Esophagus (tissue), 2 donors: ENCODE results near the gene LRRC59. TPM values are rescaled to one million over a fixed set of nuclear protein-coding genes. Genes with fewer than 3 reads are reported as not detected.

Source experiments
- H3K27ac ChIP-seq, 2 donors: one replicate each; pipeline ENCODE4 v1.5.1; 2013; ENCODE audit warnings: low read depth in 2 of 2, mild to moderate bottlenecking in 2 of 2, inconsistent platforms in 1 of 2, low read length in 1 of 2, moderate library complexity in 1 of 2
- H3K27me3 ChIP-seq, 2 donors: one replicate each; pipeline ENCODE4 v1.6.1; 2013; ENCODE audit warnings: low read length in 2 of 2, control low read depth in 1 of 2, mild to moderate bottlenecking in 1 of 2; ENCODE audit not compliant: insufficient read depth in 2 of 2, control insufficient read depth in 1 of 2
- H3K36me3 ChIP-seq, 2 donors: one replicate each; pipeline ENCODE4 v1.6.1; 2013; ENCODE audit warnings: low read length in 1 of 2; ENCODE audit not compliant: control insufficient read depth in 2 of 2, insufficient read depth in 2 of 2
- H3K4me1 ChIP-seq, 2 donors: one replicate each; pipeline ENCODE4 v1.6.1; 2013; ENCODE audit warnings: low read length in 1 of 2; ENCODE audit not compliant: control insufficient read depth in 2 of 2, insufficient read depth in 2 of 2
- H3K4me3 ChIP-seq, 2 donors: one replicate each; pipeline ENCODE4 v1.5.1; 2013; ENCODE audit warnings: low read length in 2 of 2, mild to moderate bottlenecking in 2 of 2, low read depth in 1 of 2, moderate library complexity in 1 of 2
- H3K9me3 ChIP-seq, 2 donors: one replicate each; pipeline ENCODE4 v1.6.1; 2013; ENCODE audit warnings: mild to moderate bottlenecking in 2 of 2, low read depth in 1 of 2, low read length in 1 of 2, moderate library complexity in 1 of 2; ENCODE audit not compliant: control insufficient read depth in 2 of 2, insufficient read depth in 1 of 2
- WGBS, 2 donors: extraction: QIAGEN DNeasy Blood & Tissue Kit; methylation state at CpG; one replicate each; pipeline ENCODE4 v1.1.7; 2013; 5-methylcytosine and 5-hydroxymethylcytosine counted together
- polyA plus RNA-seq, 2 donors: library from polyadenylated mRNA; stranded (reverse); fragments of 200-250 nt; gene quantifications; one replicate each; pipeline ENCODE4 v1.2.3, GENCODE V29; 2013
- donor health status: healthy with polysubstance abuse.
- donor health status: Bipolar disorder and iron deficiency.

LRRC59 gene
- polyA plus RNA-seq, 2 donors: 18.7 to 52.1 TPM

DNA sequence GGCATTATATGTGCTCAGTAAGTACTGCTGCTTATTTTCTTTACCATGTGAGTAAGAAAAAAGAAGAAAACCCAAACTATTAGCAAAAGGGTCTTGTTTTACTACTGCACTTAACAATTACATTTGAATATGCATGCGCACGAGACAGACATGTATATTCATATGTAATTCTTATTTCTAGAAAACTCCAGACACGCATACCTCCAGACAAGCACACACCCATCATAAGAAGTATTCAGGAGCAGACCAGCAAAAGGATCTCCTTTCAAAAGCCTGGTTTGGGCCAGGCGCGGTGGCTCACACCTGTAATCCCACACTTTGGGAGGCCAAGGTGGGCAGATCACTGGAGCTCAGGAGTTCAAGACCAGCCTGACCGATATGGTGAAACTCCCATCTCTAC is 7.8 kb downstream of the LRRC59 start:
- Histone ChIP-seq H3K9me3 (no peaks in the 10 kb centered on the region), H3K27me3 (no peaks in the 10 kb centered on the region), H3K27ac (no peak overlapping the region), H3K4me3 (no peak overlapping the region), H3K36me3 (peaks cover 30 to 62% of the 10 kb centered on the region in 2 donors), H3K4me1 (no peaks in the 10 kb centered on the region)
- 98 to 99% methylated on average over 6 of the region's 6 CpGs for WGBS, 2 donors

DNA sequence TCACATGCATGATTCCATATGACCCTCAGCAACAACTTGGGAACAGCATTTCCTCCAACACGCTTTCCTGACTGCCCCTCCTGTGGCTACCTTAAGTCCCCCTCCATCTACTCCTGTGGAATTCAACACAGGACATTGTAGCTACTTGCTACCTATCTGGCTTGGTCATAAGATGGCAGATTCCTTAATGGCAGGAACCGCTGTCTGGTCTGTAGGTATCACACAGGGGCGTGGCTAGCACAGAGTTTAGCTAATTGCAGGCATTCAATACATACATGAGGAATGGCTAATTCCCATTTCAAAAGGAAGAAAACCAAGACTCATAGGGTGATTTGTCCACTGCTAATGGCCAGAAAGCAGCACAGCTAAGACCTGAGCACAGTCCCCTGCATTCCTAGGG is 8.6 kb downstream of the LRRC59 start:
- H3K9me3 ChIP-seq: no peaks in the 10 kb centered on the region
- H3K27ac ChIP-seq: no peak overlapping the region
- no peaks in the 10 kb centered on the region for H3K27me3 ChIP-seq
- H3K36me3 ChIP-seq: peaks cover 28 to 57% of the 10 kb centered on the region in 2 donors
- H3K4me1 ChIP-seq: no peaks in the 10 kb centered on the region
- no peak overlapping the region for H3K4me3 ChIP-seq
- 94 to 97% methylated on average over 3 of the region's 3 CpGs for WGBS, 2 donors

DNA sequence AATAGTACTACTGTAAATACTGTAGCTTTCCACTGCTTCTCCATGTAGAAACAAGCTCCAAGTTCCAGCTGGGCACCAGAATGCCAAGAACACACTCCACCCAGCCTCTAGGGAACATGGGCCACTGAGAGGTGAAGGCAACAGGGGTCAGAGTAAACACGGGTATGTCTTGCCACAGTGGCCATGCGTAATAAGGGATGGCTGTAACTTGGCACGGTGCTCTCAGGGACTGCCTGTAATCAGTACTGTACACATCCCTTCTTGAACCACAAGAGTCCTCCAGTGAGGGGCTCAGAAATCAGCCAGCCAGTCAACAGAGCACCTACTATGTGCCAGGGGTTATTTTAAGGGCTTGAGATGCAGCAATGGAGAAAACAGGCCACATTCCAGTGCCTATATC is 10.8 kb downstream of the LRRC59 start:
- Histone ChIP-seq H3K27ac (no peak overlapping the region), H3K36me3 (peaks cover 16 to 47% of the 10 kb centered on the region in 2 donors), H3K9me3 (no peaks in the 10 kb centered on the region), H3K4me3 (no peak overlapping the region), H3K4me1 (no peaks in the 10 kb centered on the region), H3K27me3 (no peaks in the 10 kb centered on the region)
- WGBS, 2 donors: 68 to 71% methylated on average over 3 of the region's 3 CpGs

DNA sequence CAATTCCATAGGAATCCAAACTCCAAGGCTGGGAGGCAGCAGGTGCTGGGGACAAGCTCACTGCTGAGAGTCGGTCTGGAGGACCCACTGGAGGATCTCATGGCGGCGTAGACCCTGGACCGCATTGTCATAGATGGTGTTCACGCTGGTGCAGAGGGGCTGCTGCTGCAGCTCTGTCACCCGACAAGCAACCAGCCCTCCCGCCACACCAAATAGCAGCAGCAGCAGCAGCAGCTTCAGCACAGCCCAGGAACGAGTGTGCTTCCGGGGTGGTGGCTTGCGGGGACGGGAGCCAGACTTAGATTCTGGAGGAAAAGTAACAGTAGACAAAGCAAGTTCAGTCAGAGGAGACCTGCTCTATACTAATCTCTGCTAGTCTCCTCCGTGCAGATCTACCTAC is 14.4 kb downstream of the LRRC59 start:
- Histone ChIP-seq H3K27me3 (no peaks in the 10 kb centered on the region), H3K27ac (no peak overlapping the region), H3K9me3 (no peaks in the 10 kb centered on the region), H3K36me3 (peaks cover 11 to 35% of the 10 kb centered on the region in 2 donors), H3K4me3 (no peak overlapping the region), H3K4me1 (no peaks in the 10 kb centered on the region)
- 89 to 94% methylated on average over 12 of the region's 12 CpGs for WGBS, 2 donors

DNA sequence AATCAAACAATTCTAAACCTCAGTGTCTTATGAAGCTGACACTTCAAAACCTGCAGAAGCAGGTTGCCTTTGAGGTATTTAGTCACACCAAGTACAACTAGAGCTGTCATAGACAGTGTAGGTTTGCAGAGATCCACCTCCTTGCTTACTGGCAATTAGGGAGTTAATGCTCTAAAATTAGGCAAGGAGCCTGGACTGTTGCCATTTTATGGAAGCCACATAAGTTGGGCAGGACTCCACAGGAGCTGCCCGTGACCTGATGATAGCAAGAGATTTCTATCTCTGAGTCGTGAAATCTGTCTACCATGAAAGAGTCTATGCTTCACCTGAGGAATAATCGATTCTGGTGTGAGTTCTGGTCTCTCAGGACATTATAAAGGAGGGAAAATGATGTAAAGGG is 15.4 kb downstream of the LRRC59 start:
- Histone ChIP-seq H3K4me1 (no peaks in the 10 kb centered on the region), H3K36me3 (peaks cover 8 to 29% of the 10 kb centered on the region in 2 donors), H3K27me3 (no peaks in the 10 kb centered on the region), H3K27ac (no peak overlapping the region), H3K9me3 (no peaks in the 10 kb centered on the region), H3K4me3 (no peak overlapping the region)
- 48 to 49% methylated on average over 3 of the region's 3 CpGs for WGBS, 2 donors

DNA sequence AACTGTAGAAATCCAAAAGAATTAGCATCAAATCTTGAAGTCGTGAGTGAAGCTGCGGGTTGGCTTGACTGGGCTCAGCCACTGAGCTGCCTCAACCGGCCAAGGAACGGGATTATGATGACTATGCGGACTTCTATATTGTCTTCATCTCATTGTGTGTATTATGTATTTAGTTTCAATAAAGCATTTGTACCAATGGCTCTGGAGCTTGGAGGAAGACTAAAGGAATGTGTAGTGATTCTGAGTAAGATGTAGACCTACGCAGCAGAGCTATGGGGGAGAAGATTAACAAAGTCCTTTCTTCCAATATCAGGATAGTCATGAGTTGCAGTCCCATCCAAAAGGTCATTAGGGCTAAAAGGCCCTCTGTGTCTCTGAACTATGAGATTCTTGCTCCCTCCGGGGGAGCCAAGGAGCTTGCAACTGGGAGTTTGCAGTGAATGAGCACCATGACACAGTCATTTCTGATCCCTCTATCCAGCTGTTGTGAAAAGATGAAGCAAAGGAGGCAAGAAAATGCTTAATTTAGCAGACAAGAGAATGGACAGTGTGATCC is 16.0 kb downstream of the LRRC59 start:
- no peak overlapping the region for H3K4me3 ChIP-seq
- H3K9me3 ChIP-seq: no peaks in the 10 kb centered on the region
- WGBS, 2 donors: 88 to 89% methylated on average over 7 of the region's 7 CpGs
- H3K27me3 ChIP-seq: no peaks in the 10 kb centered on the region
- no peak overlapping the region for H3K27ac ChIP-seq
- no peaks in the 10 kb centered on the region for H3K4me1 ChIP-seq
- H3K36me3 ChIP-seq: peaks cover 8 to 24% of the 10 kb centered on the region in 2 donors

DNA sequence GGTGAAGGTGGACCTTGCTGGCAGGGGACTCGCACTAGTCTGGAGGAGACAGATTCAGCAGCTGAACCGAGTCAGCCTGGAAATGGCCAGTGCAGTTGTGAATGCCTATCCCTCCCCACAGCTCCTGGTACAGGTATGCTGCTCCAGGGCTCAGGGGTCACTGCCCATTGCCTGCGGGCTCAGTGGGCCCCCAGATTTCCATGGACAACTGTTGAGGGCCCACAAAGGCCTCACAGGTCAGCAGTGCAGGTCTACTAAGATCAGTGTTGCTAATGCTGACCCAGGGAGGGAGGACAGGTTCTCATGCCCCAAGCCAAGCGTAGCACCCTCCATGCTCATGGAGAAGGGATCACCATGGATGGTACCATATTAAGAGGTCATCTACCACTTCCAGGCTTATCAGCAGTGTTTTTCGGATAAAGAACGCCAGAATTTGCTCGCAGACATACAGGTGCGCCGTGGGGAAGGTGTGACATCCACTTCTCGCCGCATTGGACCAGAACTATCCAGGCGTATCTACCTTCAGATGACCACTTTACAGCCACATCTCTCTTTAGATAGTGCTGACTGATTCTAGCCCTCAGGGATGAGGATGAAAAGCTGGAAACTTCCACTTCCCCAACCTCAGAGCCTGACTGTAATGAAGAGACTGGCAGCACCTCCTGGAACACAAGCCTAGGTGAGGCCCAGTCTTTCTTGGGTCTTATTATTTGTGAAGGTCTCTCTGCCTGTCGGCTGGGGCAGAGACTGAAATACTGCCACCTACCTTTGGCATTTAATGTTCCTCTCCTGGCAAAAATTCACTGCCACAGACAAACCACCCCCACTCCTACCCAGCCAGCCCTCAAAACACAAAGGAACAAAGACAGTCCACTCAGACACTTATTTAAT is 16.7 kb downstream of the LRRC59 start:
- Histone ChIP-seq H3K4me3 (no peak overlapping the region), H3K27me3 (no peaks in the 10 kb centered on the region), H3K4me1 (no peaks in the 10 kb centered on the region), H3K27ac (no peak overlapping the region), H3K9me3 (no peaks in the 10 kb centered on the region), H3K36me3 (peaks cover 8 to 24% of the 10 kb centered on the region in 2 donors)
- WGBS, 2 donors: 88 to 89% methylated on average over 13 of the region's 13 CpGs

DNA sequence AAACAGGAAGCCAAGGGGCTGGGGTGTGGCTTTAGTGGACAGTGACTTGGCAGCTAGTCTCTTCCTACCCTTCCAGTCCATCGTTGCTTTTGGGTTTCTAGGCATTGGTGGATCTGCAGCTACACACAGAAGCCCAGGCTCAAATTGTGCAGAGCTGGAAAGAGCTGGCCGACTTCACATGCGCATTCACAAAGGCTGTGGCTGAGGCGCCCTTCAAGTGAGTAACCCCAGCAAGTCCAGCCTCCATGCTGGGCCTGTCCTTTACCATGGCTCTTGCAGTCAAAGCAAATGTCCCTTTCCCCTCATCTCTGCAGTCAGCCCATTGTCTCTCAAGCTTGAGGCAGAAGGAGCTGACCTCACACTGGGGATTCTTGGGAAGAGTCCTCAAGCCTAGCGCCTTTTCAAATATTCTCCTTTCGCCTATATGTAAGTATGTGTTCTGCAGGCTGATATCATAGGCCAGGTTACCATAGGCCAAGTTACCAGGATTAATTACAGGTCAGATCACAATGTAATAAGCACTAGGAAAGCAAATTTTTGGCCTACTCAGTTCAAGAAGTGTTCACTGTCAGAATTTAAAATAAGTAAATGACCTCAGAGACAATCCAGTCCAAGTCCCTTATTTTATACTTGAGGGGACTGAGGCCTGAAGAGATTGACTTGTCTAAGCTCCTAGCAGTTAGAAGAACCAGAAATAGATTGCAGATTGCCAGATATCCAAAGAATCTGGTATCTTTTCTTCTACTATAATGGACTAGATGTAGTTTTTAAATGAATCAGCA is 17.8 kb downstream of the LRRC59 start:
- no peaks in the 10 kb centered on the region for H3K9me3 ChIP-seq
- H3K36me3 ChIP-seq: peaks cover 8 to 17% of the 10 kb centered on the region in 2 donors
- no peaks in the 10 kb centered on the region for H3K4me1 ChIP-seq
- 90 to 92% methylated on average over 6 of the region's 6 CpGs for WGBS, 2 donors
- no peaks in the 10 kb centered on the region for H3K27me3 ChIP-seq
- H3K4me3 ChIP-seq: no peak overlapping the region
- H3K27ac ChIP-seq: no peak overlapping the region

DNA sequence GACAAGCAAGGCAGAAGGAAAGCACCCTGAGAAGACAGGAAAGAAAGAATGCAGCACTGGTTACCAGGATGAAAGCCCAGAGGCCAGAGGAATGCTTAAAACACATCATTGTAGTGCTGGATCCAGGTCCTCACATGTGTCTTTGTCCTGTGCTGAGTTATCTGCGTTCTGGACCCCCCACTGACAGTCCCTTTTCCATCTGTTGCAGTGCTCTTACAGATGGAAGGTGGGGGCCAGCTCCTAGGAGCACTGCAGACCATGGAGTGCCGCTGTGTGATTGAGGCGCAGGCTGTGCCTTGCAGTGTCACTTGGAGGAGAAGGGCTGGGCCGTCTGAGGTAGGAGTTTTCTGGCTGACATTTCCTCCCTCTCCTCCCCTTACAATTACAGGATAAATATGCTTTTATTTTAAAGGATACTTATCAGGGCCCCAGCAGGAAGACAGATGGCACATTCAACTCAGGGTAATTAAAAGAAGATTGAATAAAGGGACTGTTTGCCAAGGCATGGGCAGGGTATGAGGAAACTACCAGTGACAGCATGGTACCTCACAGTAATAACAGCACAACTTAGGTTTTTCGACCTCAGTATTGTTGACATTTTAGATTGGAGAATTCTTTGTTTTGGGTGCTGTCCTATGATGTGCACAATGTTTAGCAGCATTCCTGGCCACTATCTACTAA is 21.3 kb downstream of the LRRC59 start:
- Histone ChIP-seq H3K4me3 (no peak overlapping the region), H3K36me3 (peaks cover 0 to 5% of the 10 kb centered on the region in 2 donors), H3K9me3 (no peaks in the 10 kb centered on the region), H3K27ac (no peak overlapping the region), H3K27me3 (no peaks in the 10 kb centered on the region), H3K4me1 (peaks cover 4 to 6% of the 10 kb centered on the region in 2 donors)
- 80 to 81% methylated on average over 5 of the region's 5 CpGs for WGBS, 2 donors
